K562 (cell line): ENCODE measurements around the gene SLC5A2. TPM values are rescaled to one million over a fixed set of nuclear protein-coding genes. Genes with fewer than 3 reads are reported as not detected.

ENCODE experiments used
- ATAC-seq: fragments of 200-7000 bp; cut with Tn5 transposase; 3 replicates; pipeline ENCODE4 v1.9.1; 2020; ENCODE audit warnings: moderate library complexity
- BruUV-seq: library from RNA; stranded (reverse); fragments of 400-500 nt; replicated peaks from 2 replicates; lab custom pipeline; 2021; lab: Mats Ljungman, UMichigan
- CTCF ChIA-PET: fragments of 300-600 bp; formaldehyde crosslinking; extraction: SDS; loops from one replicate; lab custom pipeline; 2021; ENCODE audit warnings: low intra/inter-chr PET ratio; lab: Yijun Ruan, JAX
- POLR2A ChIA-PET: fragments of 300-600, 350-650 bp; sonication (Branson Sonifier 250); formaldehyde crosslinking; extraction: SDS; loops from one replicate; lab custom pipeline; 2021; ENCODE audit warnings: antibody characterized with exemption, inconsistent platforms; lab: Yijun Ruan, JAX
- DNase-seq, 4 experiments: peaks; one replicate each; pipeline versions ENCODE4 v3.0.0 to v3.0.0-alpha.2; 2011 to 2018; ENCODE audit warnings: low spot score in 3 of 4, mixed read lengths in 3 of 4; ENCODE audit errors: extremely low read depth in 1 of 4
- FAIRE-seq: peaks from 2 replicates; lab custom pipeline; 2011; peaks lifted over from hg19 to GRCh38; lab: Jason Lieb, UNC
- H2AFZ ChIP-seq: 2 replicates; pipeline ENCODE4 v1.6.0; 2011; ENCODE audit warnings: low read depth, low read length, control low read depth, inconsistent platforms
- H3K27ac ChIP-seq: fragments of 200-600 bp; 3 replicates; pipeline ENCODE4 v1.8.0; 2011; ENCODE audit warnings: low read depth, mild to moderate bottlenecking, control low read depth, inconsistent platforms, low read length, moderate library complexity, mixed read lengths; ENCODE audit errors: extremely low read depth
- H3K27me3 ChIP-seq, 2 experiments: fragments of 300-600 bp in 1 of 2; 2 replicates in 1 of 2; 3 replicates in 1 of 2; pipeline versions ENCODE4 v1.6.0 to v1.8.0; 2011; ENCODE audit warnings: inconsistent platforms in 2 of 2, low read length in 2 of 2, mild to moderate bottlenecking in 1 of 2, mixed read lengths in 1 of 2, moderate library complexity in 1 of 2; ENCODE audit not compliant: control insufficient read depth in 2 of 2, insufficient read depth in 2 of 2
- H3K36me3 ChIP-seq: fragments of 300-600 bp; 3 replicates; pipeline ENCODE4 v1.8.0; 2011; ENCODE audit warnings: mild to moderate bottlenecking, low read length, inconsistent platforms; ENCODE audit not compliant: control insufficient read depth, insufficient read depth
- H3K4me1 ChIP-seq, 2 experiments: fragments of 200-600 bp in 1 of 2; replicated peaks in 1 of 2; 2 replicates in 1 of 2; 3 replicates in 1 of 2; pipeline versions ENCODE4 v1.5.1 to v1.8.0; 2011; ENCODE audit warnings: inconsistent platforms in 2 of 2, low read length in 2 of 2, mild to moderate bottlenecking in 1 of 2, mixed read lengths in 1 of 2, moderate library complexity in 1 of 2; ENCODE audit not compliant: control insufficient read depth in 2 of 2, insufficient read depth in 2 of 2
- H3K4me2 ChIP-seq: 2 replicates; pipeline ENCODE4 v1.6.1; 2011; ENCODE audit warnings: low read length, control low read depth, inconsistent platforms, mixed read lengths; ENCODE audit not compliant: insufficient read depth
- H3K4me3 ChIP-seq: fragments of 200-600 bp; sonication (generic), shearing (Covaris generic); 2 replicates; pipeline ENCODE4 v1.5.1; 2016; ENCODE audit warnings: control low read depth, inconsistent platforms
- H3K79me2 ChIP-seq: fragments of 200-600 bp; 3 replicates; pipeline ENCODE4 v1.8.0; 2011; ENCODE audit warnings: low read length, inconsistent platforms; ENCODE audit not compliant: control insufficient read depth, insufficient read depth
- H3K9ac ChIP-seq, 2 experiments: 2 replicates each; pipeline versions ENCODE4 v1.6.0 to v1.6.1; 2011; ENCODE audit warnings: low read depth in 2 of 2, low read length in 2 of 2, control low read depth in 1 of 2, inconsistent platforms in 1 of 2, mild to moderate bottlenecking in 1 of 2, mixed read lengths in 1 of 2; ENCODE audit not compliant: insufficient read depth in 1 of 2
- H3K9me1 ChIP-seq: one replicate; pipeline ENCODE4 v1.6.0; 2011; ENCODE audit warnings: inconsistent platforms, mild to moderate bottlenecking, low read length, moderate library complexity; ENCODE audit not compliant: control insufficient read depth, insufficient read depth
- H3K9me3 ChIP-seq: replicated peaks from 2 replicates; pipeline ENCODE4 v1.5.1; 2011; ENCODE audit warnings: low read depth, low read length, inconsistent platforms; ENCODE audit not compliant: control insufficient read depth, insufficient read depth
- H4K20me1 ChIP-seq: replicated peaks from 2 replicates; pipeline ENCODE4 v1.6.1; 2011; ENCODE audit warnings: low read length, inconsistent platforms, mixed read lengths; ENCODE audit not compliant: control insufficient read depth, insufficient read depth
- CUX1 ChIP-seq: fragments of 200-800 bp; sonication (Bioruptor generic); IDR thresholded peaks from 2 replicates; pipeline ENCODE4 v1.6.1; 2016; ENCODE audit warnings: missing genetic modification characterization, missing compliant biosample characterization
- EZH2 ChIP-seq: IDR thresholded peaks from 2 replicates; pipeline ENCODE4 v1.6.1; 2012; ENCODE audit warnings: low read depth, mild to moderate bottlenecking, inconsistent platforms, low read length, borderline replicate concordance
- NFE2 ChIP-seq: IDR thresholded peaks from 2 replicates; pipeline ENCODE4 v1.6.1; 2014; ENCODE audit warnings: antibody characterized with exemption, low read depth
- SMAD4 ChIP-seq: fragments of 250-450 bp; sonication (Bioruptor Pico); conservative IDR thresholded peaks from 2 replicates; pipeline ENCODE4 v1.8.0; 2021; ENCODE audit warnings: inconsistent platforms, mild to moderate bottlenecking, moderate library complexity
- WGBS: fragments of 100-300 bp; shearing (Covaris generic); methylation state at CpG from one replicate; pipeline ENCODE4 v1.1.6; 2016; ENCODE audit warnings: low coverage, mixed read lengths; ENCODE audit not compliant: insufficient coverage; ENCODE audit errors: missing lambda C conversion rate; 5-methylcytosine and 5-hydroxymethylcytosine counted together
- in situ Hi-C: fragments of 300-500 bp; cut with MboI; formaldehyde crosslinking; loops from 4 replicates; pipeline ENCODE4 v1.15.0; 2018; ENCODE audit warnings: inconsistent platforms, mixed read lengths
- intact Hi-C: fragments of 100-400 bp; cut with micrococcal nuclease; formaldehyde crosslinking; loops from 2 replicates; pipeline ENCODE4 v1.14.2; 2022
- polyA plus RNA-seq, 8 experiments: library from polyadenylated mRNA; depleted of rRNA in 4 of 8; stranded (reverse) in 5 of 8; unstranded in 3 of 8; fragments of >200 nt; fragmentation: Nextera tagmentation in 2 of 8; fragmentation: Illumina TruSeq in 1 of 8; extraction: Ambion mirVana in 2 of 8; extraction: Trizol in 1 of 8; gene quantifications; 2 replicates each; pipeline versions ENCODE4 v1.2.1 to v1.2.3, GENCODE V29; 2011 to 2014; ENCODE audit warnings: inconsistent platforms in 1 of 8, missing spikeins in 1 of 8
- total RNA-seq, 7 experiments: library from RNA; depleted of rRNA in 6 of 7; stranded (reverse); fragments of >200 nt in 6 of 7; fragmentation: Illumina TruSeq in 2 of 7; extraction: Trizol in 2 of 7; gene quantifications; 2 replicates each; pipeline versions ENCODE4 v1.2.1 to v1.2.3, GENCODE V29; 2011 to 2021; ENCODE audit warnings: low replicate concordance in 1 of 7
- TF ChIP-seq, protein P1 (sequence below), 2 experiments: fragments of 450-650 bp; formaldehyde crosslinking in 1 of 2; IDR thresholded peaks; 2 replicates each; pipeline versions ENCODE4 v1.4.0 to v1.6.1; 2014 to 2020; ENCODE audit warnings: mild to moderate bottlenecking in 2 of 2, borderline replicate concordance in 1 of 2, low read depth in 1 of 2

The SLC5A2 gene
- total and polyA plus RNA-seq, 9 of the 15 experiments (the other 6 are each of a cell fraction or from before 2014, with no cell fraction given), result 0.07 to 2.7 (median 2.2) TPM; not detected in 6

GRCh38 chr16:31455601-31456314 is 27.2 kb upstream of the SLC5A2 start:
- no peaks in the 10 kb centered on the region for H3K9me3 ChIP-seq
- intact Hi-C loops (loop anchor here (5.0 to 10.0 kb wide), 3 partner anchors 52 to 501 kb away; partner anchors contain the start of genes RUSF1 and SETD1A), in situ Hi-C loops (loop anchor here (10.0 kb wide), 1 partner anchor 239 kb away; no protein-coding TSS in a partner anchor)
- BruUV-seq, result no TSS peak
- no peaks in the 10 kb centered on the region for H3K9me1 ChIP-seq
- peaks cover 57% of the 10 kb centered on the region for H3K79me2 ChIP-seq
- H3K27ac ChIP-seq, result peak overlapping the region; percentile 19; the same call in 2 of the 3 replicates
- H2AFZ ChIP-seq, result no peak overlapping the region
- H3K9ac ChIP-seq, result peak overlapping the region; percentile 29 to 82; a peak in 3 of 4 replicates
- H3K4me1 ChIP-seq, result peaks cover 57 to 68% of the 10 kb centered on the region in 2 experiments
- DNase-seq (peak in 3 of 4 experiments; percentile 15 to 73 (median 39)), FAIRE-seq (no peak), ATAC-seq (no peak)
- peaks cover 4% of the 10 kb centered on the region for H4K20me1 ChIP-seq
- peaks cover 22% of the 10 kb centered on the region; the same call in 1 of the 3 replicates for H3K36me3 ChIP-seq
- peak overlapping the region; percentile 97 for H3K4me2 ChIP-seq
- ChIA-PET CTCF (no interaction called here), POLR2A (interaction anchor here (0.5 to 1.5 kb wide), 11 partner anchors 10 to 554 kb away, joined by 3 to 6 read pairs (median 3); partner anchors contain the start of genes RUSF1 and ZNF267)
- no peaks in the 10 kb centered on the region for H3K27me3 ChIP-seq
- WGBS, result 23% methylated on average over 16 of the region's 17 CpGs
- H3K4me3 ChIP-seq, result peak overlapping the region; percentile 17; the same call in 1 of the 2 replicates
- peak; percentile 75 for TF ChIP-seq NFE2
- TF ChIP-seq CUX1, result no peak
- TF ChIP-seq SMAD4 (CRISPR knock-in tag), result peak; percentile 26; the same call in 1 of the 2 replicates
- TF ChIP-seq, protein P1, sequence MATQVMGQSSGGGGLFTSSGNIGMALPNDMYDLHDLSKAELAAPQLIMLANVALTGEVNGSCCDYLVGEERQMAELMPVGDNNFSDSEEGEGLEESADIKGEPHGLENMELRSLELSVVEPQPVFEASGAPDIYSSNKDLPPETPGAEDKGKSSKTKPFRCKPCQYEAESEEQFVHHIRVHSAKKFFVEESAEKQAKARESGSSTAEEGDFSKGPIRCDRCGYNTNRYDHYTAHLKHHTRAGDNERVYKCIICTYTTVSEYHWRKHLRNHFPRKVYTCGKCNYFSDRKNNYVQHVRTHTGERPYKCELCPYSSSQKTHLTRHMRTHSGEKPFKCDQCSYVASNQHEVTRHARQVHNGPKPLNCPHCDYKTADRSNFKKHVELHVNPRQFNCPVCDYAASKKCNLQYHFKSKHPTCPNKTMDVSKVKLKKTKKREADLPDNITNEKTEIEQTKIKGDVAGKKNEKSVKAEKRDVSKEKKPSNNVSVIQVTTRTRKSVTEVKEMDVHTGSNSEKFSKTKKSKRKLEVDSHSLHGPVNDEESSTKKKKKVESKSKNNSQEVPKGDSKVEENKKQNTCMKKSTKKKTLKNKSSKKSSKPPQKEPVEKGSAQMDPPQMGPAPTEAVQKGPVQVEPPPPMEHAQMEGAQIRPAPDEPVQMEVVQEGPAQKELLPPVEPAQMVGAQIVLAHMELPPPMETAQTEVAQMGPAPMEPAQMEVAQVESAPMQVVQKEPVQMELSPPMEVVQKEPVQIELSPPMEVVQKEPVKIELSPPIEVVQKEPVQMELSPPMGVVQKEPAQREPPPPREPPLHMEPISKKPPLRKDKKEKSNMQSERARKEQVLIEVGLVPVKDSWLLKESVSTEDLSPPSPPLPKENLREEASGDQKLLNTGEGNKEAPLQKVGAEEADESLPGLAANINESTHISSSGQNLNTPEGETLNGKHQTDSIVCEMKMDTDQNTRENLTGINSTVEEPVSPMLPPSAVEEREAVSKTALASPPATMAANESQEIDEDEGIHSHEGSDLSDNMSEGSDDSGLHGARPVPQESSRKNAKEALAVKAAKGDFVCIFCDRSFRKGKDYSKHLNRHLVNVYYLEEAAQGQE (IDR thresholded peaks at IDR 0.05; ENCODE audit: borderline replicate concordance), result peak; percentile 41; the same call in 1 of the 2 replicates
- TF ChIP-seq, protein P1 (CRISPR knock-in tag; IDR thresholded peaks at IDR 0.05; ENCODE audit: low read depth), result no peak
- no peak for TF ChIP-seq EZH2
